K562 (cell line): ENCODE measurements around the gene IKBKE. TPM values are rescaled to one million over a fixed set of nuclear protein-coding genes. Genes with fewer than 3 reads are reported as not detected.

Experiments used
- ATF1 ChIP-seq, 2 experiments: fragments of 450-650 bp in 1 of 2; IDR thresholded peaks; 2 replicates each; pipeline ENCODE4 v1.6.1; 2016; ENCODE audit warnings: missing compliant biosample characterization in 1 of 2, missing genetic modification characterization in 1 of 2
- BMI1 ChIP-seq: fragments of 150-350 bp; IDR thresholded peaks from 2 replicates; pipeline ENCODE4 v1.6.1; 2014; ENCODE audit warnings: low read length
- DACH1 ChIP-seq: fragments of 450-650 bp; IDR thresholded peaks from 2 replicates; pipeline ENCODE4 v1.6.1; 2018; ENCODE audit not compliant: partially characterized antibody
- ILK ChIP-seq: fragments of 450-650 bp; IDR thresholded peaks from 2 replicates; pipeline ENCODE4 v1.6.1; 2016; ENCODE audit warnings: missing genetic modification characterization, low read depth, mild to moderate bottlenecking, missing compliant biosample characterization, moderate library complexity, borderline replicate concordance
- LCOR ChIP-seq: sonication (generic); formaldehyde crosslinking; IDR thresholded peaks from 2 replicates; pipeline ENCODE4 v1.8.0; 2022; ENCODE audit warnings: mild to moderate bottlenecking, missing genetic modification reagents
- MEIS2 ChIP-seq: fragments of 450-650 bp; IDR thresholded peaks from 2 replicates; pipeline ENCODE4 v1.6.1; 2014; ENCODE audit warnings: mild to moderate bottlenecking; ENCODE audit not compliant: partially characterized antibody
- MXD1 ChIP-seq: fragments of 250-450 bp; sonication (Bioruptor Pico); IDR thresholded peaks from 2 replicates; pipeline ENCODE4 v1.8.0; 2021; ENCODE audit warnings: borderline replicate concordance, mild to moderate bottlenecking, moderate library complexity; ENCODE audit not compliant: poor library complexity, severe bottlenecking
- PHF8 ChIP-seq: fragments of 200-600 bp; sonication (generic); IDR thresholded peaks from 2 replicates; pipeline ENCODE4 v1.6.1; 2012; ENCODE audit warnings: mixed run types, mild to moderate bottlenecking, inconsistent platforms, low read length, moderate library complexity, borderline replicate concordance
- POU5F1 ChIP-seq: fragments of 150-350 bp; IDR thresholded peaks from 2 replicates; pipeline ENCODE4 v1.6.1; 2014; ENCODE audit warnings: borderline replicate concordance, low read length, low read depth, mild to moderate bottlenecking; ENCODE audit not compliant: partially characterized antibody
- PTTG1 ChIP-seq: fragments of 450-650 bp; IDR thresholded peaks from 2 replicates; pipeline ENCODE4 v1.6.1; 2016; ENCODE audit warnings: low read depth, mild to moderate bottlenecking, missing genetic modification characterization, missing compliant biosample characterization
- ZC3H4 ChIP-seq: sonication (generic); formaldehyde crosslinking; IDR thresholded peaks from 2 replicates; pipeline ENCODE4 v1.9.0; 2021; ENCODE audit warnings: missing genetic modification reagents, borderline replicate concordance
- ZNF384 ChIP-seq: IDR thresholded peaks from 2 replicates; pipeline ENCODE4 v1.6.1; 2012; ENCODE audit warnings: low read depth, low read length, improper control_type of control experiment
- ZNF584 ChIP-seq: fragments of 200-800 bp; sonication (Bioruptor generic); IDR thresholded peaks from 2 replicates; pipeline ENCODE4 v1.6.1; 2016; ENCODE audit warnings: low read depth, mild to moderate bottlenecking, missing genetic modification characterization, missing compliant biosample characterization
- polyA plus RNA-seq, 8 experiments: library from polyadenylated mRNA; depleted of rRNA in 4 of 8; stranded (reverse) in 5 of 8; unstranded in 3 of 8; fragments of >200 nt; fragmentation: Nextera tagmentation in 2 of 8; fragmentation: Illumina TruSeq in 1 of 8; extraction: Ambion mirVana in 2 of 8; extraction: Trizol in 1 of 8; gene quantifications; 2 replicates each; pipeline versions ENCODE4 v1.2.1 to v1.2.3, GENCODE V29; 2011 to 2014; ENCODE audit warnings: inconsistent platforms in 1 of 8, missing spikeins in 1 of 8
- total RNA-seq, 7 experiments: library from RNA; depleted of rRNA in 6 of 7; stranded (reverse); fragments of >200 nt in 6 of 7; fragmentation: Illumina TruSeq in 2 of 7; extraction: Trizol in 2 of 7; gene quantifications; 2 replicates each; pipeline versions ENCODE4 v1.2.1 to v1.2.3, GENCODE V29; 2011 to 2021; ENCODE audit warnings: low replicate concordance in 1 of 7
- TF ChIP-seq, protein P1 (sequence below): fragments of 250-450 bp; sonication (Bioruptor Pico); IDR thresholded peaks from 2 replicates; pipeline ENCODE4 v1.4.0; 2020
- TF ChIP-seq, protein P2 (sequence below), 2 experiments: IDR thresholded peaks in 1 of 2; conservative IDR thresholded peaks in 1 of 2; 2 replicates each; pipeline ENCODE4 v1.6.1; 2016; ENCODE audit warnings: low read depth in 2 of 2, mild to moderate bottlenecking in 1 of 2, missing compliant biosample characterization in 1 of 2, missing genetic modification characterization in 1 of 2, moderate library complexity in 1 of 2

IKBKE gene
- total and polyA plus RNA-seq, 9 of the 15 experiments (the other 6 are each of a cell fraction or from before 2014, with no cell fraction given), result 2.3 to 9.0 (median 4.8) TPM

DNA sequence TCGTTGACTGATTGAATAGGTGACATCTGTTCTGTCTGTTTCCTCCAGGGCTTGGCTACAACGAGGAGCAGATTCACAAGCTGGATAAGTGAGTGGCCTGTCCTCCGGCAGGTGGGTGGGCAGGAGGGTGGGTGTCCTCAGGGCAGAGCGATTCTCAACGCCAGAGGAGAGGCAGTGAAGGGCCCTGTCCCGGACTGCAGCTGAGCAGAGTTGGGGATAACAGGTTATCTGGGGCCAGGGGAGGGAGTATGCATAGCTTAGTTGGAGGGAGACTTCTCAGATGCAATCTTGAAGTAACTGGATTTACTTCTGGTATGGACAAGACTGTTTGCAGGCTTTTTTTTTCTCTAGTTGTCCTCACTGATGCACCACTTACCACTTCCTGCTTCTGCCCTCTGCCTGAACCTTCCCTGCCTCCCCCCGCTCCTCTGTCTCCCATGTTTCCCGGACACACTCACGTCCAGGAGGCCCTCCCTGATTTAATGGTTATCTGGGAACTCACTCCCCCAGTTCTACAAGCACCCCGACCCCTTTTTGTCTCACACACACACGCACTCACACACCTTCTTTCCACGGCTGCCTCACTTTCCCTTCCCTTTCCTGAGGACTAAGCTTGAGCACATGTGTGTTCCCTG, 20.6 kb downstream of the IKBKE start (continued):
- TF ChIP-seq ZNF384 (peak; percentile 76), ZC3H4 (CRISPR knock-in tag) (no peak), PHF8 (no peak), BMI1 (no peak), PTTG1 (tag) (no peak), MEIS2 (no peak), POU5F1 (no peak), DACH1 (no peak), LCOR (0 out of 2 replicates have a peak, but pooled peaks have one; percentile 1), ATF1 (CRISPR knock-in tag; IDR thresholded peaks at IDR 0.05) (no peak), ATF1 (tag; IDR thresholded peaks at IDR 0.05) (no peak), ZNF584 (CRISPR knock-in tag) (peak; percentile 53; the same call in 1 of the 2 replicates), MXD1 (no peak), ILK (tag) (no peak)
- TF ChIP-seq, protein P1, sequence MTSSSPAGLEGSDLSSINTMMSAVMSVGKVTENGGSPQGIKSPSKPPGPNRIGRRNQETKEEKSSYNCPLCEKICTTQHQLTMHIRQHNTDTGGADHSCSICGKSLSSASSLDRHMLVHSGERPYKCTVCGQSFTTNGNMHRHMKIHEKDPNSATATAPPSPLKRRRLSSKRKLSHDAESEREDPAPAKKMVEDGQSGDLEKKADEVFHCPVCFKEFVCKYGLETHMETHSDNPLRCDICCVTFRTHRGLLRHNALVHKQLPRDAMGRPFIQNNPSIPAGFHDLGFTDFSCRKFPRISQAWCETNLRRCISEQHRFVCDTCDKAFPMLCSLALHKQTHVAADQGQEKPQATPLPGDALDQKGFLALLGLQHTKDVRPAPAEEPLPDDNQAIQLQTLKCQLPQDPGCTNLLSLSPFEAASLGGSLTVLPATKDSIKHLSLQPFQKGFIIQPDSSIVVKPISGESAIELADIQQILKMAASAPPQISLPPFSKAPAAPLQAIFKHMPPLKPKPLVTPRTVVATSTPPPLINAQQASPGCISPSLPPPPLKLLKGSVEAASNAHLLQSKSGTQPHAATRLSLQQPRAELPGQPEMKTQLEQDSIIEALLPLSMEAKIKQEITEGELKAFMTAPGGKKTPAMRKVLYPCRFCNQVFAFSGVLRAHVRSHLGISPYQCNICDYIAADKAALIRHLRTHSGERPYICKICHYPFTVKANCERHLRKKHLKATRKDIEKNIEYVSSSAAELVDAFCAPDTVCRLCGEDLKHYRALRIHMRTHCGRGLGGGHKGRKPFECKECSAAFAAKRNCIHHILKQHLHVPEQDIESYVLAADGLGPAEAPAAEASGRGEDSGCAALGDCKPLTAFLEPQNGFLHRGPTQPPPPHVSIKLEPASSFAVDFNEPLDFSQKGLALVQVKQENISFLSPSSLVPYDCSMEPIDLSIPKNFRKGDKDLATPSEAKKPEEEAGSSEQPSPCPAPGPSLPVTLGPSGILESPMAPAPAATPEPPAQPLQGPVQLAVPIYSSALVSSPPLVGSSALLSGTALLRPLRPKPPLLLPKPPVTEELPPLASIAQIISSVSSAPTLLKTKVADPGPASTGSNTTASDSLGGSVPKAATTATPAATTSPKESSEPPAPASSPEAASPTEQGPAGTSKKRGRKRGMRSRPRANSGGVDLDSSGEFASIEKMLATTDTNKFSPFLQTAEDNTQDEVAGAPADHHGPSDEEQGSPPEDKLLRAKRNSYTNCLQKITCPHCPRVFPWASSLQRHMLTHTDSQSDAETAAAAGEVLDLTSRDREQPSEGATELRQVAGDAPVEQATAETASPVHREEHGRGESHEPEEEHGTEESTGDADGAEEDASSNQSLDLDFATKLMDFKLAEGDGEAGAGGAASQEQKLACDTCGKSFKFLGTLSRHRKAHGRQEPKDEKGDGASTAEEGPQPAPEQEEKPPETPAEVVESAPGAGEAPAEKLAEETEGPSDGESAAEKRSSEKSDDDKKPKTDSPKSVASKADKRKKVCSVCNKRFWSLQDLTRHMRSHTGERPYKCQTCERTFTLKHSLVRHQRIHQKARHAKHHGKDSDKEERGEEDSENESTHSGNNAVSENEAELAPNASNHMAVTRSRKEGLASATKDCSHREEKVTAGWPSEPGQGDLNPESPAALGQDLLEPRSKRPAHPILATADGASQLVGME (CRISPR knock-in tag), result no peak
- TF ChIP-seq, protein P2, sequence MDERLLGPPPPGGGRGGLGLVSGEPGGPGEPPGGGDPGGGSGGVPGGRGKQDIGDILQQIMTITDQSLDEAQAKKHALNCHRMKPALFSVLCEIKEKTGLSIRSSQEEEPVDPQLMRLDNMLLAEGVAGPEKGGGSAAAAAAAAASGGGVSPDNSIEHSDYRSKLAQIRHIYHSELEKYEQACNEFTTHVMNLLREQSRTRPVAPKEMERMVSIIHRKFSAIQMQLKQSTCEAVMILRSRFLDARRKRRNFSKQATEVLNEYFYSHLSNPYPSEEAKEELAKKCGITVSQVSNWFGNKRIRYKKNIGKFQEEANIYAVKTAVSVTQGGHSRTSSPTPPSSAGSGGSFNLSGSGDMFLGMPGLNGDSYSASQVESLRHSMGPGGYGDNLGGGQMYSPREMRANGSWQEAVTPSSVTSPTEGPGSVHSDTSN (CRISPR knock-in tag; IDR thresholded peaks at IDR 0.05; ENCODE audit: low read depth), result no peak
- TF ChIP-seq, protein P2 (tag; conservative IDR thresholded peaks at IDR 0.05; ENCODE audit: low read depth), result no peak
